ENCODE measurements around the gene ANTXR1.
A peak's percentile ranks its signal among the peaks of the same experiment; 100 is the strongest.

ANTXR1 gene

GRCh38 chr2:69007169-69007568 is 5.8 kb upstream of the ANTXR1 start:
- DNase-seq (ENCODE audit: low read depth): no peak

DNA sequence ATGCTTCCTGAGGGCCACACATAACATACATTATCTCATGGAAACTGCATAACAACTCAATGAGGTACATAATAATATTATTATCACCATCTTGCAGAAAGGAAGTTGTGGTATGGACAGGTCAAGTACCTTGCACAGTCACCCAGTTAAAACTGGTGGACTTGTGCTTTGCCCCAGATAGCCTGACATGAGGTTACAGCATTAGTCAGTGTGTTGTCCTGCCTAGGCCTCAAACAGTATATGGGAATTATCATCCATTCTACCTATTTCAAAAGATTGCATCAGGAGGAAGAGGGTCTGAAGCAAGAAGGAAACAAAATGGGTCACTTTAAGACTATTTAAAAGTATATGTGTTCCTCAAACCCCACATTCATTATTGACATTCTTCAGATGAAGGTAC is 5.4 kb upstream of the ANTXR1 start:
- no peak for DNase-seq (ENCODE audit: low read depth)

DNA sequence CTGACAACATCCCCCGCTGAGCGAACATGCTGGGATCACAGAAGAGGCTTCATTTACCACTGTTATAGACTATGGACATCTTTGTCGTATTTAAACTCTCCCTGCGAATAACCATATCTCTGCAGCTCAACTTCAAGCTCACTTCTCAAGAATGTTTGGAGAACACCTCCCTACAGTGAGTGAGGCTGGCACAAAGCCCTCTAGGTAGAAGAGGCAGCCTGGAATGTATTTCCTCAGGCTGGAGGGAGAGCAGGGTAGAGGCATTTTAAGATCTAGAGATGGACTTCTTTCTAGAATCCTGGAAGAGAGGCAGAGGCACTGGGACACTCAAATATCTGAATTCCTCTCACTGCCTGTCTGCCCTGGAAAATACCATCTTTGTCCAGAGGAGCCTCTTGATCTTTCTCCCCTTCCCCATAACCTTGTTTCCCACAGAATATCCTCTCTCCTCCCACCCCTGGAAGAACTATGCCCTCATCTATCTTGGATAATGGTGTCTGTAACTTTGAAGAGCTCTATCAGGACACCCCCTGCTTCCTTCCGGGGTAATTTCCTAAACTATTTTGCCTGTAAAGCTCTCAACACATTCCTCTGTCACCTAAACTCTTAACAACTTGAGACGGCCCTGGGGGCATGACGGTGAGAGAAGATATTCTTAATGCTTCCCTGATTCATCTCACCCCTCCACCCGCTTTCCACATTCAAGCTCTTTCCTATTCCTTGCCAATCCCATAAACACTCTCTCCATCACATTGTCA is 2.4 kb upstream of the ANTXR1 start:
- DNase-seq (ENCODE audit: low read depth): no peak

- DNase-seq (ENCODE audit: low read depth): no peak
These were observed 1.3 kb upstream of the ANTXR1 start for GRCh38 chr2:69011611-69012157.

DNA sequence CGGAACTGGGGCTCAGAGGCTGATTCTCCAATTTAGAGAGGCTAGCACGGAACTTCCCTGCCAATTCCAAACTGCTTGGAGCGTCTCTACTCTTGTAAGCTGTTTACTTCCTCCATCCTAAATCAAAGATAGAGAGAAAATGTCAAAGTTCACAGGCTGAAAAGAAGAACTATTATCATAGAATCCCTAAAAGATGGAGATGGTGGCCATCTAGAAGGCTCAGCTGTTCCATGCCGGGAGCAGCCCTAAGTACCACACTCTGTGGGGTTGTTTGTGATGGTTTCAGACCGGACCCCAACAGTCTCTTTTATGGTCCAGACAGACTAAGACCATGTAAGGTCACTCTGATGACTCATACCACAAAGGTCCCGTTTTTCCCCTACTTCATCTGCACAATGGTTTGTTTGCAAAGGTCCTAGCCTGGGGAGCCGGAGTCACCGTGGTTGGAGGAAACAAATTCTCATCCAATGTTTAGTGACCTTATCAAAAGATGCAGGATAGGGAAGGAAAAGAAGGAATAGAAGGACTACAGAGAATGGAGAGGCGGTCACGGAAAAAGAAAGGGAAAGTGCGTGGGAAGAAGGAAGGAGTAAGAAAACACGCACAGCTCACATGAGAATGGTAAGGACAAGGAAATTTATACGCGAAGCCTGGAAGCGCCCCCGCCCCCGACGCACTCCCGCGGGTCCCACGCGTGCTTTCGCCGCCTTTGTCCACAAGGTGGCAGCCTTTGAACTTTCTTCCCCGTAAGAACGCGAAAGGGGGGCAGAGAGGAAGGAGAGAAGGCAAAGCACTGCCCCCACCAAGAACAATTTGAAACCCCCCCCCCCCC is 453 bp upstream of the ANTXR1 start:
- peak; percentile 19 for DNase-seq (ENCODE audit: low read depth)

DNA sequence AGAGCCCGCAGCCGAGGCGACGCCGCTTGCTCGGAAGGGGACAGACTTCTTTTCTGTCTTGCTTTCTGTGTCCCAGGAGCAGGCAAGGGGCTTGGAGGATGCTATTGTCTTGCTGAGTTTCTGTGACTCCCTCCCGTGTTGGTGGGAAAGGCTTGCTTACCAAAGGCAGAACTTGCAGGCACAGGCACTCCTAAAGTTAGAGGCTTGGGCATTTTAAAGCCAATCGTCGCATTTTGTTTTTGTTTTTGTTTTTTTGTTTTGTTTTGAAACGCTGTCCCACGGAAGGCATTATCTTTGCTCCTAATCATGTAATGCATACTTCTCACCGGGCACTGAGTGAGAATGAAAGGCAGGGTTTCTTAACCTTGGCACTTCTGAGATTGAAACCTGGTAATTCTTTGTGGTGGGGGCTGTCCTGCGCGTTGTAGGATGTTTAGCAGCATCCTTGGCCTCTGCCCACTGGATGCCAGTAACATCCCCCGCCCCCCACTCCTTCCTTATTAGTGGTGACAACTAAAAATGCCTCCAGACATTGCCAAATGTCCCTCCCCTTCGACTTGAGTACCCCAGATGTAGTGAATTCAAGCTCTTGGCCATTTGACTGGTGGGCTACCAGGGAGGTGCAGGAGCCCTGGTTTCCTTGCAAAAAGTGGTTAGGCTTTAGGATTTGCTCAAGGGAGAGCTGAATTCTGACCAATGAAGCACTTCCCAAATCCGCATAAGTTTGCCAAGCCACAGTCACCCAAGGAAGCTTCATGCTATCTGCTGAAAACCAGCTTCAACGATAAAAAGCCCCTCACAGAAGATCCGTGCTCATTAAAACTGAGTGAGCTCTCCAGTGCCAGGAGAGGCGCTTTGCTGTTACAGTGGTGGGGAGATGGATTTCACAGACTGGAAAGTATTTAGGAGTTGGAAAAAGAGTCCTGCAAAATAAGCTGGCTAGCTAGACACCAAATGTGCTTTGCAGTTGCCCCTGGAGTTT is 1.2 kb downstream of the ANTXR1 start:
- DNase-seq (ENCODE audit: low read depth): no peak

- DNase-seq (ENCODE audit: low read depth): no peak
These were observed 4.1 kb downstream of the ANTXR1 start for GRCh38 chr2:69017080-69017479.

DNA sequence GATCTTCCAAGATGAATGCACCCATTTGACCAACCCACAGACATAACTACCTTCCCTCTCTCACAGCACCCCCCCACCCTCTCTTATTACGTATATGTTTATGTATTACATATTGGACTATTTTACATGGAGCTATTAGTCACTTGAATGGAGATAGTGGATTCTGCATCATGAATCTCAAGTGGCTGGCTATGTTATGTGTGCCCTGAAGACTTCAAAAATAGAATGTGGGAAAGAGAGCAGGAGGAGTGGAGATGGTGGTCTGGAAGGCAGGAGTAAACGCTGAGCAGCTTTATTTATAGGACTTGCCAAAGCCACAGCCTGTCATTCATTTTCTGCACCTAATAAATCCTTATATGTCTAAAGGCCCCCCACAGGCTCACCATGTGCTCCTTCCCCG is 4.9 kb downstream of the ANTXR1 start:
- DNase-seq (ENCODE audit: low read depth): no peak

- no peak for DNase-seq (ENCODE audit: low read depth)
These were observed 5.7 kb downstream of the ANTXR1 start for GRCh38 chr2:69018678-69019095.

- no peak for DNase-seq (ENCODE audit: low read depth)
These were observed 7.8 kb downstream of the ANTXR1 start for GRCh38 chr2:69020496-69021426.

DNA sequence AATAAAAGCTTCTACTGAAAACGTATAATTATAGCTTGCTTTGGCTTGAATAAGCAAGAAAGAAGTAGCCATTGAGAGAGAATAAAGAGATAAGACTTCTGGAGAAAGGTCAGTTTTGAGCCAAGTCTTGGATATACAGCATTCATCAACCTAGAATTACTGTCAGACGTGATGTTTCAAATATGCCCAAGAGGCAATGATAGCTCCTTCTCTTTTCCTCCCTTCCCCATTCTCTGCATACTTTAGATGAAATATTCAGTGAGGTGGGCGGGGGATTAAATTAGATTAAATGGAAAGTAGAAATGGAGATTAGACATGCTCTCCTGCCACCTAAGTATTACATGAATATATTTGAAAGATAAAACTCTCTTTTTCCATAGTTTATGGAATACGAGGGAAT is 8.7 kb downstream of the ANTXR1 start:
- no peak for DNase-seq (ENCODE audit: low read depth)

DNA sequence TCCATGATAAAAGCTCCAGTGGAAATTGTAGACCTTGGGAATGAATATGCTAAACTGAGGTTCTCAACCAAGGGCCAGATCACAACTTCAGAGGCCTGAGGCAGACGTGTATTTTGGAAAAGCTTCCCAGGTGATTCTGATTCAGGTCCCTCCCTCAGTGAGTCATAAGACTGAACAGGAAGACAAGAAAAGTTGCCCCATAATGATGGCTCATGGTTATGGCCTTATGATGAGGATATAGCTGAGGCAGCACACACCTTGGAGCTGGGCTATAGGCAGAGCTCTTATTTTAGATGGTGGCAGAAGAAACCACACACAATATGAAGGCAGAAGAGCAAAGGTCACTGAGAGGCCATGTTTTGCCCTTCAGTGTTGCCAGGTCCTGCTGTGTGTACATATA is 9.6 kb downstream of the ANTXR1 start:
- DNase-seq (ENCODE audit: low read depth): no peak

- DNase-seq (ENCODE audit: low read depth): no peak
These were observed 10.3 kb downstream of the ANTXR1 start for GRCh38 chr2:69023236-69023635.

DNA sequence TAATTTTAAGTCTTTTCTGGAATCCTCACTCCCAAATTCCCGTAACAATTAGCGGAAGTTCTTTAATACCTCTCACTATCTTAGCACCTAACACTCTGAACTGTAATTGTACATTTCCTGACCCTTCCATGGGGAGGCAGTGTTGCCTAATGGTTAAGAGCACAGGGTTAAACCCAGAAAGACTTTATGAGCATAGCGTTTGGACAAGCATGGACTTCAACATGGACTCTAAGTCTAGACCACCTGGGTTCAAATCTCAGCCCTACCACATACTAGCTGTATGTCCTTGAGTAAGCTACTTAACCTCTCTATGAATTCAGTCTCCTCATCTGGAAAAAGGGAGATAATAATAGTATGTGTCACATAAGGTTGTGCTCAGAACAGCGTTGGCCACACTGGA is 13.0 kb downstream of the ANTXR1 start:
- DNase-seq (ENCODE audit: low read depth): no peak

DNA sequence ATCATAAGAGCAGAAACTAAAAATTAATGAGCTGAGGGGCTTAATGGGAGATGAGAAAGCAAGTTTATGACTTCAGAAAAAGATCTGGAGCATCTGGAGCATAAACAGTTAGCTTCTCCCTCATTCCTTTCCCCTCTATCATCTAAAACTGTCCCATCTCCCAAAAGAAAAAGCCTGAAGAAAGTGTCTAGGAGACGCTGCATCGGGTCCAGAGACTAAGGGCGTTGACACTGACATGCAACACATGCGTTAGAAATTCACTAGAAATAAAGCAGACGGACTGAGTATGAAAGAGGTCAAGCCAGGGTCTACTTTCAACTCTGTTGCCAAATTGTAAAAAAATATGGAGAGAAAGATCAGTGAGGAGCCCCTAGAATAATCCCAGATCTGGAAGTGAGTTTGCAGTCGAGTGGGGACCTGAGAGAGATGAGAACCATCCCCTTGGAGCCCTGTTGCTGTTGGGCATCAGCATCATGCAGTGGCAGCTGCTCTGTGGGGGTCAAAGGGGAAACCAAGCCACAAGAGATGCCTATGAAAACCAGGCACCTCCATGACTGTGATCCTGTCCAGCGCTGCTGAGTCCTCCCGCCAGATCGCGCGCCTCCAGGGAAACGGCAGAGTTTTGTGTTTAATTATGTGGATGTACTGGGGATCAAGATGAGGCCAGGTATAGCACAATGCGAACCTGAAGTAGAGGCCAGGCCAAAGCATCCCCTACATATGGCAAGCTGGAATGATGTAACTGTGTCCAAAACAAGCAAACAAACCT is 13.9 kb downstream of the ANTXR1 start:
- no peak for DNase-seq (ENCODE audit: low read depth)

GRCh38 chr2:69030800-69031428 is 17.9 kb downstream of the ANTXR1 start:
- no peak for DNase-seq (ENCODE audit: low read depth)

- DNase-seq (ENCODE audit: low read depth): no peak
These were observed 18.5 kb downstream of the ANTXR1 start for GRCh38 chr2:69031466-69031865.

DNA sequence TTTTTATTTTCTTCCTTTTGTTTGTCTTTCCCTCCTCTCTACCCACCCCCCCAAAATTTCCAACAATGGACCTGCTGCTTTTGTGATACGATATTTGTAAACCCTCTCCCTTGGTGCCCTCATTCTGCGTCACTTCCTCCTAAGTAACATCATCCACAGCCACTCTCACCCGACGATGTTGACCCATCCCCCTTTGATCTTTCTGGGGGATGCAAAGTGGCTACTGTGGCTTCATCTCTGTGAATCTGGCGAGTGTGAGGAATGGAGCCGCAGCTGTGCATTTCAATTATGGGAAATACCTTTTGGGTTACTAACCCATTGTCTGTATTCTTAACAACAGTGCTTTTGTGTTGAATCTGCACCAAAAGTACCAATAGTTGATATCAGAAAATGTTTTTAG is 19.4 kb downstream of the ANTXR1 start:
- DNase-seq (ENCODE audit: low read depth): no peak

DNA sequence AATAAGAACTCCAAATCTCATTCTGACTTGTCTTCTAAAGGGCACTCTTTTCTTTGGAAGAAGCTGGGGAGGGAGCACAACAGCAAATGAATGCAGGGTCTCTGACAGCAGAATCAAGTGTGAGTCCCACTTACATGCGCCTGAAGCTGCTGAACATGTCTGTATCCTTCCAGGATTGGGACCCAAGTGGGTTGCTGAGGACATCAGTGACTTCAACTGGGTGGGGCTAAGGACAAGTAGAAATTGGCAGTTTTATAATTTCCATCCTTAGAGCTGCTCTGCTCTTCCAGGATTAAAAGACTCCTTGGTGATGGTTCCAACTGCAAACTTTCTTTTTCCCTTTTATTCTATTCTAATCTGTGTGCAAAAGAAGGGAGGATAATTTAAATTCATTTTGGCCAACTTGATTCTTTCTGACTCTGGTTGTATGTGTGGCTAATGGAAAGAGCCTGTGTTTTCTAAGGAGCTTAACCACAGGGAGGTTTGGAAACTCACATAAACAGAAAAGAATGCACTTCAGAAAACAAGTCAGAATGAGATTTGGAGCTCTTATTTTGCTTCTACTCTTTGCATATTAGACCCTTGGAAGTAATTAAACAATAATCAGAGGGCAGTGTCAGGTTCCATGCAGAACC is 20.6 kb downstream of the ANTXR1 start:
- no peak for DNase-seq (ENCODE audit: low read depth)

Measured in stimulated activated CD8-positive, alpha-beta memory T cell treated with anti-CD3 and anti-CD28 coated beads, Interleukin-12 subunit alpha, Interleukin-12 subunit beta, amount 100 ng/mL, for 1 hour (primary cell).